CD4-positive, alpha-beta T cell treated with Interleukin-17A for 1 hour (primary cell): ENCODE measurements around the gene SORCS2.
A peak's percentile ranks its signal among the peaks of the same experiment; 100 is the strongest.

Experiments
- DNase-seq: peaks from one replicate; pipeline ENCODE4 v3.0.0-alpha.2; 2020

The SORCS2 gene

DNA sequence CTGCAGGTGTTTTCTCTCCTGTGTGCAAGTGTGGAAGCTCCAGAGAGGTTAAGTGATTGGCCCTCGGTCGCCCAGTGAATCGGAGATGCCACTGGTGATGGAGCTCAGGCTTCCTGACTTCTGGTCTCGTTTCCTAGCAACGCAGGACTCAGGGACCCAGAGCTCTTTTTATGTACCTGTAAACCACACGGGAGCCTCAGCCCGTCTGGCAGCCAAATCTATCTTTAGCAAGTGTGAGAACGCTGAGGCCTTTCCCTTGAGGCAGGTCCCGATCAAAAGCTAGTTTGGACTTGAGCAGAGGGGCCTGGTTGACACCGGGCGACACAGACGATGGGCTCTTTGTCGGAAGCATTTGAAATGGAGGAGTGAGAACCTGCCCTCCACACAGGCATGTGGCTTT, 116.8 kb downstream of the SORCS2 start:
- DNase-seq = no peak

DNA sequence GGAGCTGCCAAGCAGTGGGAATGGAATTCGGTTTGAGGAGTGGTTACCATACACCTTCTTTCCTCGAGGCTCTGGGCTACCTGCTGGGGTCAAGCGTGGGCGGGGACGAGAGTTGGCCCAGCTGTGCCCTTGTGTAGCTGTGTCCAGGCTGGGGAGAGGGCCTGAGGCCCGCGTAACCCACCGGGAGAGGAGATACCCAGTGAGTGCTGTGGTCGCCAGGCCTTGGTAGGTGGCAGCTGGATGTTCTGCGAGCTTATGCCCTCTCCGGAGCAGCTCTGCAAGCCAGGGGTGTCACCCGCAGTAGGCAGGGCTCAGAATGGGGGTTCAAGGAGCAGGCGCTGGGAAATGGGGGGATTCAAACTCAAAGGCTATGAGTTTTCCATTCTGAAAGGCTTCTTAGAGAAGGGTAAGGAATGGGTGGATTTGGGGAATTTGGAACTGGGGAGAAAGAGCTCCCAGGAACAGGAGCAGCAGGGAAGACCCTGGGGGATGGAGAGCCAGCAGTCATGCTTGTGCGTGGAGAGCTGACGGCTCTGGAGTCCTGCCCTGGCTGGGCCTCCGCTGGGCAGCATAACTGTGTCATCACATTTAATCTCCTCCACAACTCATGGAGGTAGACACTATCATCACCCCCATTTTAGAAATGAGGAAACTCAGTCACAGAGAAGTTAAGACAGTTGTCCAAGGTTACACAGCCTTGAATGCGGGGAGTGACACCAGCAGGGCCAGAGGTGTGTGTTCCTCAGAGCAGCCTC, 117.5 kb downstream of the SORCS2 start:
- no peak for DNase-seq

DNA sequence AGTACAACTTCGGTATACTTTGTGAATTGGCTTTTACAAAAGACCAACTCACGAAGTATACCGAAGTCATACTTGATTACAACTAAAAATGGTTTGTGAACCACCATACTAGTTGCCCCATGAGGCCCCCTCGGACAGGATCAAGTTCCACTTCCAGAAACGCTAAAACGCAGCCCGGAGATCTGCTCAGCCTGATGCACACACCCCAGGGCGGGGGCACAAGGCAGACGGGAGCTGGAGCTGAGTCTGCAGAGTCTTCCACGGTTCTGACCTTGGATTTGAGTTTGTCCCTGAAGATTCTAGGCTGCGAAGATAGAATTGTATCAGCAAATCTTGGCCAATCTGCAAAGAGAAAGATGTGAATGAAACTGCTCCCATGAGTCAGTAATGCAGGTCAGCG, 118.1 kb downstream of the SORCS2 start:
- DNase-seq = no peak

DNA sequence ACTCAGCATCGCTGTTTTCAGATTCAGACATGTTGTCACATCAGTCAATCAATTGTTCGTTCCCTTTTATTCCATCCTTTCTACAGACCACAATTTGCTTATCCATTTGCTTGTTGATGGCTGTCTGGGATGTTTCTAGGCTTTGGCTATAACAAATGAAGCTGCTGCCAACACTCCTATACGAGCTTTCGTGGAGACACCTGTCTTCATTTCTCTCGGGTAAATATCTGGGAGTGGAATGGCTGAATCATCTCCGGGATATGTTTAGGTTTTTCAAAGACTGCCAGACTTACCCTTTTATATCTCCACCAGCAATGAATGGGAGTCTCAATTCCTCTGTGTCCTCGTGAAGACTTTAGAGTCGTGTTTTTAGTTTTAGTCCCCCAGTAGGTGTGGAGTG, 118.9 kb downstream of the SORCS2 start:
- DNase-seq = no peak

DNA sequence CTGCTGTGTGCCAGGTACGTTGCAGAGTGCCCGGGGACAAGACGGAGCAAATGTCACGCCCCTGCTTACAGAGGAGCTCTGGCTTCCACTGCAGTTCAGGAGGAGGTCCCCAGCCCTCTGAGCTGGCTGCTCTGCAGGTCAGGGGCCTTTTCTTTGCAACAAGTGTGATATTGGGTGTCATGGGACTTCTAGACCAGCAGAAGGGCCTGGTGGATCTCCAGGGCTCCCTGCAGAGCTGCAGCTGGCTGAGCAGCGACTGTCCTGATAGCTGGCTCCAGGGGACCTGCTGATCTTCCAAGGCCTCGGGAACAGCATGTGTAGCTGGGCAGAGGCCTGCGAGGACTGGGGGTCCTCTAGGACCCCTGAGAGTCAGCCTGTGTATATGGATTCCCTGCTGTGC, 120.4 kb downstream of the SORCS2 start:
- DNase-seq = no peak

DNA sequence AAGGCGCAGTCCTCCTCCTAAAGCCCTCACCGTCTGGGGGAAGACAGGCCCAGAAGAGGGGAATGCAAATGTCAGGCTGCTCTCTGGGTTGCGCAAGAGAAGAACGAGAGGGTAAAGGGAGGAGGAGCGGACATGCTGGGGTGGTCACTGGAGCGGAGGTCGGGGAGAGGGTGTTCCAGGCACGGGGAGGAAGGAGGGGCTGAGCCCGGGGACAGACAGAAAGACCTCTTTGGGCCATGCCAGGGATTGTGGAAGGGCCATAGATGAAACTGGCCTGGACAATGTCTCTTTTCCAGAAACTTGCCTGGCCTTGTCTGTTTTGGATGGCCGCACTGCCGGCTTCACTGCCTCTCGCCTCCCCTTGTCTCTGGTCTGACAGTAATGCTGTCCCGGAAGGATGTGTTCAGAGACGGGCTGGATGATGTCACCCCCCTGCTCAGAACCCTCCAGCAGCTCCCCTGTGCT, 121.0 kb downstream of the SORCS2 start:
- DNase-seq = no peak

DNA sequence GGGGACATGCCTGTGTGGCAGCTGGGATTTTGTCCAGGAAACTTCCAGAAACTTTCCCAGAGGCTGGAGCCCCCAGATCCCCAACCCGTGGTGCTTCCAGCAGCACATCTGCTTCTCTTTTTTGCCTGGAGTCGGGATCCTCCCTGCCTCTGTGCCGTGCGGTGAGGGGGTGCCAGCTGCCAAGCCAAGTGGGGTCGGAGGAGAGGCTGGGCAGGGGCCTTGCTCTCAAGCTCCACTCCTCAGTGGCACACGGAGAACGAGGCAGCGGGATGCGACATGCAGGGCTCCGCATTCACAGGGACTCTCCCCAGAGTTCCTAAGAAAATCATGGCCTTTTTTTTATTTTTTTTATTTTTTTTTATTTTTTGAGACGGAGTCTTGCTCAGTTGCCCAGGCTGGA, 121.7 kb downstream of the SORCS2 start:
- no peak for DNase-seq

DNA sequence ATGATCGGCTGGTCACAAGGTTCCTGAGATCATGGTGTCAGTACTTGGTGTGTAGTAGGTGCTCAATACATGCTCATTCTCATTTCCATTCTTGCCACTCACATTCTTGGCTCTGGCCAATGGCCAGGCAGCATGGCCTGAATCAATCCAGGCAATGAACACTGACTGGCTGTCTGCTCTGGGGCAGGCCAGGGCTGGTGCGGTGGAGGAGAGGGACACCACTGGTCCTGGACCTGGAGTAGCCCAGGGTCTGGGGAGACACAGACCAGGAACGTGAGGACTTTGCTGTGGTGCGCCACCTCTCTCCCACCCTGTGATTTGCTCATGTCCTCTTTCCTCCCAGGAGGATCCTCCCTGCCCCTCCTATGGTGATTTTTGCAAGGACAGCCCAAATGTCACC, 122.9 kb downstream of the SORCS2 start:
- DNase-seq = no peak

DNA sequence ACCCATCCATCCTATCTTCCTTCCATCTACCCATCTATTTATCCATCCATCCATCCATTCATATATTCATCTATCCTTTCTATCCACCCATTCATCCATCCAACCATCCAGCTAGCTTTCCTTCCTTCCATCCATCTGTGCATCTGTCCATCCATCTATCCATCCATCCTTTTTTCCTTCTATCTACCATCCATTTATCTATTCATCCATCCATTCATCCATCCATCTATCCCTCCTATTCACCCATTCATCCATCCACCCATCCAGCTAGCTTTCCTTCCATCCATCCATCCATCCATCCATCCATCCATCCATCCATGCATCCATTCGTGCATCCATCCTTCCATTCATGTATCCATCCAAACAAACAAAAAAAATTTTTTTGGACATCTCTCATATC, 123.6 kb downstream of the SORCS2 start:
- no peak for DNase-seq

DNA sequence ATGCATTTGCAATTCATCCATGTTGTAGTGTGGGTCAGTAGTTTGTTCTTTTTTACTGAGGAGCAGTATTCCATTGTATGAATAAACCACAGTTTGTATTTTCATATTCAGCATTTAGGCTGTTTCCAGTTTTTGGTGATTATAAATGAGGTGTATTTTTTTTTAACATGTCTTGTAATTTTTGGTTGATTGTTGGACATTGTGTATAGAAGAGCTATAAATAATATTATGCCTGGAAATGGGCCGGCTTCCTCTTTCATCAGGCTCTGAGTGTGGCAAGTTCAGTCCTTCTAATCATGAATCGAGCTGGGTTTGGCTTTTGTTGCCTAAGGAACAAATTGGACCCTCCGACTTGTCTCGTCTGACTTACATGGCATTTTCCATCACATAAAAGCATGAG, 126.7 kb downstream of the SORCS2 start:
- no peak for DNase-seq

DNA sequence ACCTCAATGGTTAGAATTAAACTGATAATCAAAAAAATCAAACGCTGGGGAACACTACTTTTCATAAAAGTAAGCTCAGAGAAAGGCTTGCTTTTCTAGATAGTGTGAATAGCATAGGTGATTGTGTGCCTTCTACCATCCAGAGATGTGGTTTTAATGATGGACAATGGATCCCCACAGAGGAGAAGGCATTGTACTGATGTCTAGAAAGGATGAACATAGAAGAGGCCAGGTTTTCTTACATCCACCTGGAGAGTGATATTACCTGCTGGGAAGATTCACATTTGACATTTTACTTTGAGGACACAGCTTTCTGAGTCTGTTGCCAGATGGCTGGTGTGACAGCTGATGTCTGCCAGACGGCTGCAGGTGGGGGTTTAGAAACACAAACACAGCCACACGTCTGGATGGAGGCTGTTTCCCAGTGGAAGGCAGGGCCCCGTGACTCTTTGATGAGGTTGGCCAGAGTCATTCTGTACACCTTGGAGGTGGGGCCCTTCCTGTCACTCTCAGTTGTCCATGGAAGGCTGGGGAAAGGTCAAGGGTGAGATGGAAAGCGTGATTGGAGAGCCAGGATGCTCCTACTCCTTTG, 128.0 kb downstream of the SORCS2 start:
- DNase-seq = no peak

DNA sequence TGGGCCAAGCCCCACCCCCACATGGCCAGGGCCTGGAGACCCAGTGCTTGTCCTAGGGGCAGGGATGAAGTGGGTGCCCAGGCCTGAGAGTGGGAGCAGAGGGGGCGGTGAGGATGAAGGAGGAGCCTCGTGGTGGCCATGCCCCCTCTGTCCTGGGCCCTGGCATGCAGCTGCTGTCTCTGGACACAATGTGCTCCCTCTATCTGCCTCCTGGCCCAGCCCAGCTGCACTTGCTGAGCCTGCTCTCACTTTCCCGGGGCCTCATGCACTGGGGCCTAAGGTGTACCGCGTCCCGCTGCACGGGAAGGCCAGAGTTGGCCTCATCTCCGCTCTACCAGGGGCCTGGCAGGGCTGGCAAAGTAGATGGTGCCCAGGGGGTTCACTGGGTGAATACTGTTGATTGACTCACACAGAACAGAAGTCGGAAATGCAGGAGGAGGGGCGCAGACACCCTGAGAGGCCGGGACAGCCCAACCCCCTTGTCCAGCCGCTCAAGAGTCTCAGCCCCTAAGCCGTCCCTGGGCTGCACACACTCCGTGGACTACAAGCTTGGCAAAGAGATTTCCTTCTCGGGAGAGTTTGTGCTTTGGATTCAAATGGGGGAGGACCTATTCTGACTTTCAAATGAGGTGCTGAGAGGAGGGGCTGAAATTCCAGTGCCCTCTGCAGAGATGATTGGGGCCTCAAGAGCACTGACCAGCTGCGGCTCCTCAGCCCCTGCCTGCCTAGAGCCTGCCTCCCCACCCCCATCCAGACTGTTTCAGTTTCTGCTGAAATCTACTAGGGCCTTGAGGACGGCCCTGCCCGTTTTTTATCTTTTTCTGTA, 130.0 kb downstream of the SORCS2 start:
- no peak for DNase-seq

DNA sequence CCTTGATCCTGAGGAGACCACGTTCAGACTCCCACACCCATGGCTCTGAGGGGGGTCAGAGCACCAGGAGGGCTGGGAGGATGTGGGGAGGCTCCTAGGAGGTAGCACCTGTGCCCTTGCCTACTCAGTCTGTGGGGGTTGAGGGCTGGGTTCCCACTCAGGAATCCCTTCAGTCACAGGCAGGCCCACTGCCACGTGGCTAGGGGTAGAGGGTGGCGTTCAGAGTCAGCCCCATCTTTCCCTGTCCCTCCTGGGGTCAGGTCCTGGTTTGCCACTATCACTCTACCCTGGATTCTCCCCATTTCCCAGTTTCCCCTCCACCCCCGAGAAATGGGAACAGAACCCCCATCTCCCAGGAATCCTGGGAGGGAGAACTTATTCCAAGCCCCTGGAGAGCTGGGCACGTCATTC, 131.1 kb downstream of the SORCS2 start:
- no peak for DNase-seq

DNA sequence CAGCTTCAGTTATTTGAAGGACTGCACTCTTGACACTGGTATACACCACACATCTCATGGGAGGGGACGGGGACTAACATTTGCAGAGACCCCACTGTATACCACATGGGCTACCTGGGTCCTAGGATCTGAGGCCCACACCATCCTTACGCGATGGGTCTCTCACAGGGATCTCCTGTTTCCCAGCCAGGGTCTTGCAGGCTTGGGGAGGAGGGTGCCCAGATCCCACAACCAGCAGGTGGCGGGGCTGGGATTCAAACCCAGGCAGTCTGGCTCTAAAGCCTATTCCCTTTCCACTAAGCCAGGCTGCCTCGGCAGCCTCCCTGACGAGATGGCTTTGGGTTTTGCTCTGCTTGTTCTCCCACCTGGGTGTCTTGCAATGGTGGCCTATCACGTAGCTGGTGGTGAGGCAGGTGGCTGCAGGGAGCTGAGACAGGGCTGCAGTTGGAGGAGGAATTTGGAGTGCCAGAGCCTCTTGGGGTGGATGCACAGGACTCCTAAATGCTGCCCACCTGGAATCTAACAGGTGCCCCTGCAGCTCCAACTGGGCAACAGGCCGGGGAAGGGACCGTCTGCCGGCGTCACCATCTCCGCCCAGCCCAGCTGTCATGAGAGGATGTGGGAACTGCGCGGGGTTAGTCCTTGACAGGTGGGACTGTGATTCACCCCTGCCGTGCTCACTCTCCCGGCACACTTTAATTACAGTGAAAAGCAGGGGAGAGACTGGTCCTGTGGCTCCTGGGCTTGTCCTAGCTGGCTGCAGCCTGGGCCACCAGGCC, 131.7 kb downstream of the SORCS2 start:
- peak; percentile 1 for DNase-seq

DNA sequence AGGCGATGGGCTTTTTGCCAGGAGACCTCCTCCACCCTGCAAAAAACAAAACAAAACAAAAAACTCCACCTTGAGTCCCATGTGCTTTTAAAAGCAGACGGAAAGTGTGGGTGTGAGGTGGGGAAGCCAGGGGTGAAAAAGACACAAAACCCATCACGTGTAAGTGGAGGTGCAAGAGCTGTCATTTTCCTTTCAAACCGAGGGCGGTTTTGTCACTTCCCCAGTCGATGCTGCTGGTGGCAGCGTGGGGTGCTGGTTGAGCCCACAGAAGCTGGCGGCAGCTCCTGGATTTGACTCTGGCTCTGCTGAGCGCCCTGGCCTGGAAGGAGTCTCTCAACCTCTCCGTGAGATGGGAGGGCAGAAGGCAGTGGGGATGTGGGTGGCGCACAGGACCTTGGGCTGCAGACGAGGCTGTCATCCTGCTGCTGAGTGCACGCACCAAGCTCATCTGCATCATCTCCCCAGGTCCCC, 132.3 kb downstream of the SORCS2 start:
- DNase-seq = peak; percentile 43

DNA sequence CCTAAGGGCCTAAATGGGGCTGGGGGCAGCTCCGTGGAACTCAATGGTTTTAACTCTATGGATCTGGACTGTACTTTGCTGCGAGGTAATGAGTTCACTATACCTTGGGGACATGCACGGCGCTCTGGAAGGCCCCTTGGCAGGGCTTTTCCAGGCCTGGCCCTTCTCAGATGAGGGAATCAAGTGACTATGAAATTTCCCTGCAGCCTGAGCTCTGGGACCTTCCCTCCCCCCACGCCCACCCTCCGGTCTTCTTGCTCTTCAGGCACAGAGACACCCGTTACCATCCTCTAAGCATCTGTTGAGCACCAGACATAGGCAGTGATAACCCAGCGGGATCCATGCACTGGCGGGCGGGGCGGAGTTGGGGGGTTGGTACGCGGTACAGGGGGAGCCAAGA, 133.2 kb downstream of the SORCS2 start:
- DNase-seq = no peak

DNA sequence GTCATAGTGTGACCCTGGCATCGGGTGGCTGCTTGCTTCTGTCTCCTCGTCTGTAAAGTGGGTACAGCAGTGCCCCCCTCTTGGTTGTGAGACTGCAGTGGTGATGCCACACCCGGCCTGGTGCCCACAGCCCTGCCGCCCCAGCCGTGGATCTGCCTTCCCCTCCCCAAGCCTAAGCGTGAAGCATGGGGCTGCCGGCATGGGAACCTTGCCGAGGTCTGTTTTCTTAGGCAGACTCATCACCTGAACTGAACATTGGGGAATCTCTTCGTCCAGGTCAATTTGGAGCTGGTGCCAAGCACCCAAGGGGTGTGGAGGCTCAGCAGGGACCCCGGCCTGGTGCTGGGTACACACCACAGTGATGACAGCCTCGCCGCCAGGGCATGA, 134.0 kb downstream of the SORCS2 start:
- DNase-seq = no peak

DNA sequence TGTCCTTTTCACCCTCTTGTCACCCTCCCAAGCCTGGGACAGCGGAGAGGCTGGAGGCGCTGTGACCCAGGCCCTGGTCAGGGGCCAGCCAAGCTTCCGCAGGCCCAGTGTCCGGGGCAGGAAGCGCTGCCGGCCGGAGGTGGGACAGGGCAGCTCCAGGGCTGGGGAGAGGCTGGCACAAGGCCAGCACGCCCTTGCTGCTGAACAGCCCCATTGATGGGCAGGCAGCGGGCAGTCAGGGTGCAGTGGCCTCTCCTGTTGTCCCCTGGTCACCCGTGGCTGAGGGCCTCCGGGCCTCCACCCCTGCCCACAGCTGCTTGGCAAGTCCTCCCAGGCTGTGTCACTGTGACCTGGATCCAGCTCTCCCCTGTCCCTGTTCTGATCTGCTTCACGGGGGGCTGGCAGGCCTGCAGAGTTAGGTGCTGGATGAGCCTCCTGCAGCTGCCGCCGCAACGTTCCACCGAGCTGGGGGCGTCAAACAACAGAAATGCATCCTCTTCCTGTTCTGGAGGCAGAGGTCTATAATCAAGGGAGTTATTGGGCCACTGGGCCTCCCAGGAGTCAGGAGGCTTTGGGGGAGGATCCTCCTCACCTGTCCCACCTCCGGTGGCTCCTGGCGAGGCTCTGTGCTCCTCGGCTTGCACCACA, 134.5 kb downstream of the SORCS2 start:
- no peak for DNase-seq

DNA sequence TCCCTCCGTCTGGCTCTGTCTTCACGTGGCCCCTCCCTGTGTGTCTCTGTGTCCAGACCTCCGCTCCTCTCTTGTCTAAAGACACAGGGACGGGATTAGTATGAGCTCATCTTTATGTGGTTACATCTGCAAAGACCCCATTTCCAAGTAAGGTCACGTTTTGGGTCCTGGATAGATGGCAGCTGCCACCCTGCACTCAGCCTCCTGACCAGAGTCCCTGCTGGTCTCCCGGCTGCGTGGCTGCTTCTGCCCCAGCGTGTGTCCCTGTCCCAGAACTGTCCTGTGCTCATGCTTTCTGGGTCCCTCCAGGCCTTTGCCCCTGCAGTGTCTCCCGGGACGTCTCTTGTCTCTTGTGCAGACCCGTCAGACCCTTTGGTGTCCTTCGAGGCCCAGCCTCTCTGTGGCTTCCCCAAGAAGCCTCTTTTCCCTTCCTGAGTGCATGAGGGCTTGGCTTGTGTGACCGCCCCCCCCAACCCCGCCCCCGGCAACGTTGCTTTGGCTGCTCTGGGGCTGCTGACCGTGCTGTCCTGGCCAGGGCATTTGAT, 135.1 kb downstream of the SORCS2 start:
- DNase-seq = no peak

DNA sequence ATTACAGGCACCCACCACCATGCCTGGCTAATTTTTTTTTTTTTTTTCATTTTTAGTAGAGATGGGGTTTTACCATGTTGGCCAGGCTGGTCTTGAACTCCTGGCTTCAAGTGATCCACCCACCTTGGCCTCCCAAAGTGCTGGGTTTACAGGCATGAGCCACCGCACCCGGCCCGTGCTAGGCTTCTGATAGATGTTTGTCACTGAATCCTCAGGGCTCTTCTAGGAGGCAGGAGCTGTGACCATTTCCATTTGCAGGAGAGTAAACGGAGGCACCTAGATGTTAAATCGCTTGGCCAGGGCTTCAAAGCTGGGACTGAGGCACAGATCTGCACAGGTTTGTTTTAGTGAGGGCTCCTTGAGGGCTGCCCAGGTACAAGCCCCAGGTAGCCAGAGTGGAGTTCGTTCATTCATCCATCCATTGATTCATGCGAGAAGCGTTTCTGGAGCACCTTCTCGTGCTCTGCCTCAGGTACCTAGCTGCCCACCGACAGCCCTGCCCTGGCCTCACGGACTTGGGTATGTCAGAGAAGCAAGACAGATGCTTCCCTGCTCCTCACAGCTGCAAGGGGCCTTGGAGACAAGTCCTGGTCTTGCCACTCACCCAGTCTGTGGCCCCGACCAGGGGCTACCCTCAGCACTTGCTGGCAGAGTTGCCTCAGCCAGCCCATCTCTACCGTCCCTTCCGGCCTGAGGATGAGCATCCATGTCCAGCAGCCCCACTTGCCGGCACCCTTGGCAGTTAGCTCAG, 136.0 kb downstream of the SORCS2 start:
- no peak for DNase-seq

DNA sequence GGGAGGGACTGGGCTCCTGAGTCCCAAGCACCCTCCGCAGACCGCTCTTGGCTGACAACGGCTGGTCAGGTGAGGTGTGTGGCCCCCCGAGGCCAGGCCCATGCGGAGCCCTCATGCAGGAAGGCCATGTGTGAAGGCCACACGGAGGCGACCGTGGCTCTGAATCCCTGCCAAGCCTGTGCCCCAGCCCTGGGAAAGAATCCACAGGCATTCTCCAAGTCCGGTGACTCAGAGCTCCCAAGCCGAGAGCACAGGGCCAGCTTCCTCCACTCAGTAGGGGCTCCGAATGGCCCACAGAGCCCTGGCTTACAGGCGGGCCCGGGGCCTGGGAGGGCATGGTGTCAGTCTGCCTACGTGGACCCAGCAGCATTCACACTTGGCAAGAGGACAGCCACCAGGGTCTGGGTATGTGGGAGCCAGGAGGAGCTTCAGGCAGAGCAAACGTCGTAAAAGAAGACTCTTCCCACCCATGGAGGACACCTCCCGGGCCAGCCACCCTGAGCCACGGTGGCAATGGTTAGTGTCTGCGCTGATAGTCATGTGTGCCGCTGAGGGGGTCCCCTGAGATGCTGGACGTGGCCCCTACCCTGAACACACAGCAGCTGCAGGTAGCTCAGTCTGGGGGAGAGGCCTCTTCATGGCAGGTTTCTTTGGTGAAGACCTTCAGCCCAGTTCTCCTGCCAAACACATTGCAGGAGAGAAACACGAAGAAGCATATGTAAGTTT, 136.7 kb downstream of the SORCS2 start:
- DNase-seq = no peak
